Heart left ventricle (tissue), 16 donors: ENCODE results near the gene CUX1. TPM values are rescaled to one million over a fixed set of nuclear protein-coding genes. Genes with fewer than 3 reads are reported as not detected.
A peak's percentile ranks its signal among the peaks of the same experiment; 100 is the strongest.

Experiments
- ATAC-seq, 4 donors: fragments of 200-7000 bp; cut with Tn5 transposase; one replicate each; pipeline ENCODE4 v1.9.1; 2020 to 2022; ENCODE audit warnings: moderate library complexity in 4 of 4, mild to moderate bottlenecking in 3 of 4, moderate number of reproducible peaks in 1 of 4
- DNase-seq, 5 donors: peaks; one replicate each; pipeline ENCODE4 v3.0.0-alpha.2; 2020
- H3K27ac ChIP-seq, 12 donors: fragments of 200-600 bp; sonication (generic) in 4 of 12; one replicate each; pipeline versions ENCODE4 v1.5.0 to v1.8.0; 2016 to 2022; ENCODE audit warnings: mild to moderate bottlenecking in 2 of 12
- H3K27me3 ChIP-seq, 9 donors: fragments of 200-600 bp; sonication (generic) in 2 of 9; one replicate each; pipeline versions ENCODE4 v1.5.1 to v1.8.0; 2016 to 2022; ENCODE audit warnings: mild to moderate bottlenecking in 3 of 9
- H3K36me3 ChIP-seq, 9 donors: fragments of 200-600 bp; sonication (generic) in 2 of 9; one replicate each; pipeline versions ENCODE4 v1.5.0 to v1.8.0; 2018 to 2022; ENCODE audit warnings: mild to moderate bottlenecking in 2 of 9
- H3K4me1 ChIP-seq, 12 donors: fragments of 200-600 bp; sonication (generic) in 4 of 12; one replicate each; pipeline versions ENCODE4 v1.5.0 to v1.8.0; 2016 to 2022; ENCODE audit warnings: mild to moderate bottlenecking in 3 of 12
- H3K4me3 ChIP-seq, 12 donors: fragments of 200-600 bp; sonication (generic) in 4 of 12; one replicate each; pipeline versions ENCODE4 v1.5.0 to v1.8.0; 2017 to 2022; ENCODE audit warnings: mild to moderate bottlenecking in 9 of 12, moderate library complexity in 4 of 12
- H3K9me3 ChIP-seq, 12 donors: fragments of 200-600 bp; sonication (generic) in 4 of 12; one replicate each; pipeline versions ENCODE4 v1.5.0 to v1.8.0; 2016 to 2022; ENCODE audit warnings: mild to moderate bottlenecking in 1 of 12
- CTCF ChIP-seq, 12 donors: fragments of 200-600 bp; sonication (generic) in 4 of 12; IDR thresholded peaks; one replicate each; pipeline versions ENCODE4 v1.5.0 to v1.8.0; 2018 to 2022; ENCODE audit warnings: antibody characterized with exemption in 12 of 12, mild to moderate bottlenecking in 5 of 12
- POLR2A ChIP-seq, 2 donors: fragments of 450-650 bp; IDR thresholded peaks; one replicate each; pipeline ENCODE4 v1.6.1; 2017; ENCODE audit warnings: antibody characterized with exemption in 2 of 2, mild to moderate bottlenecking in 2 of 2, moderate library complexity in 2 of 2
- WGBS, 4 donors: extraction: QIAGEN DNeasy Blood & Tissue Kit in 2 of 4; methylation state at CpG; one replicate each; pipeline versions ENCODE4 v1.1.5 to v1.1.7; 2013 to 2018; 5-methylcytosine and 5-hydroxymethylcytosine counted together
- intact Hi-C, 10 donors: fragments of 100-400 bp; cut with DNase I; formaldehyde crosslinking; loops; one replicate each; pipeline versions ENCODE4 v1.11.1 to v1.14.2; 2022
- polyA plus RNA-seq, 2 donors: library from polyadenylated mRNA; stranded (reverse); fragments of 200-250 nt; gene quantifications; one replicate each; pipeline ENCODE4 v1.2.3, GENCODE V29; 2013
- total RNA-seq, 9 donors: library from RNA; depleted of rRNA in 2 of 9; stranded (reverse); fragments of >200 nt in 2 of 9; fragmentation: NEBNext Ultra II Directional in 3 of 9; extraction: Animal tissue kit (Norgen Biotek cat#: 25700) in 3 of 9; gene quantifications; one replicate each; pipeline versions ENCODE4 v1.1.0 to v1.2.4, GENCODE V29; 2016 to 2023
- donor health status: ischemic (EF 13 %, LVEDD 7.1; RV severe dilation, severe dysfunction).
- donor health status: healthy with polysubstance abuse.
- donor health status: DM: no; HTN: yes; CAD: no.
- donor health status: DM: no; HTN: no; CAD: no.
- donor health status: ischemic (EF 25% LVEDD 6.9; RV normal size, moderate dysfunction).
- donor health status: ischemic (EF 25% LVEDD 5.7; RV mildly dilated, moderate dysfunction).
- donor health status: healthy.
- donor health status: DM: yes; HTN: yes; CAD: no.
- donor health status: ischemic (EF 35%, LVEDD 5.7; RV mildly dilated, moderate dysfunction).
- donor health status: nonischemic (EF 11% LVEDD 7.7; RV severe dilation, severe dysfunction).
- donor health status: DM: yes; HTN: yes; CAD: no.
- donor health status: PGD.
- donor health status: ischemic (EF 29% LVEDD 5.4; RV normal size, mild dysfunction).
- donor health status: nonischemic (EF 23%, LVEDD 6.1; RV moderate dilation, normal function).

Gene CUX1
- total and polyA plus RNA-seq, 11 donors, result 51.9 to 173 (median 122) TPM

GRCh38 chr7:101972627-101973026 is 155.2 kb downstream of the CUX1 start:
- Histone ChIP-seq H3K27me3 (no peaks in the 10 kb centered on the region), H3K9me3 (peaks cover 0 to 2% (median 0%) of the 10 kb centered on the region in 12 donors), H3K36me3 (no peaks in the 10 kb centered on the region), H3K27ac (peak overlapping the region in 3 of 12 donors; percentile 18 to 34 (median 32)), H3K4me1 (peaks cover 0 to 19% (median 0%) of the 10 kb centered on the region in 12 donors), H3K4me3 (no peak overlapping the region)
- ATAC-seq (peak in 3 of 4 donors; percentile 36 to 56 (median 42)), DNase-seq (no peak)
- intact Hi-C loops, result no loop called here
- 62 to 80% (median 73%) methylated on average over 14 of the region's 14 CpGs for WGBS, 4 donors
- TF ChIP-seq CTCF (IDR thresholded peaks at IDR 0.05) (no peak), POLR2A (IDR thresholded peaks at IDR 0.05) (no peak)

- no peak for DNase-seq
- intact Hi-C loops, result no loop called here
- TF ChIP-seq CTCF (IDR thresholded peaks at IDR 0.05) (no peak), POLR2A (IDR thresholded peaks at IDR 0.05) (no peak)
- peaks cover 0 to 19% (median 0%) of the 10 kb centered on the region in 12 donors for H3K4me1 ChIP-seq
- peaks cover 0 to 2% (median 0%) of the 10 kb centered on the region in 12 donors for H3K9me3 ChIP-seq
- 74 to 82% (median 77%) methylated on average over 6 to 8 of the region's 8 CpGs for WGBS, 4 donors
- peak overlapping the region in 3 of 12 donors; percentile 18 to 34 (median 32) for H3K27ac ChIP-seq
- H3K27me3 ChIP-seq, result no peaks in the 10 kb centered on the region
- ATAC-seq, result peak in 2 of 4 donors; percentile 15 to 23
- no peaks in the 10 kb centered on the region for H3K36me3 ChIP-seq
- no peak overlapping the region for H3K4me3 ChIP-seq
Observed at GRCh38 chr7:101973130-101973529, 155.7 kb downstream of the CUX1 start.

DNA sequence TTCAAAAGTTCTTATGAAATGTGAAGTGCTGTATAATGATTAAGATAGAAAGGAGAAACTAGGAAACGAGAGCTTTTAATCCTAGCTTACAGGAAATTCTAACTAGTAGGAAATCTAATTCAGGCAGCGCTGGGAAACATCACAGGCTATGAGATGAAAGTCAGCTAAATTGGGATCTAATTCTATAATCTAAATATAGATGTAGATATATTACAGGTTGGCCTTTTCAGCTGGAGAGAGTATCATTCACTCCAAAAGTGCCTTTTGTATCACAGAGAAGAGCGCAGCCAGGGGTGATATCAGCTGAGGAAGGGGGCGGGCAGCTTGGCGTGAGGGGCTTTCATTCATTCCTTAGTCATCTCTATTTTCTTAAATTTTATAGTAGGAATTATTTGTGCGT is 157.0 kb downstream of the CUX1 start:
- no peaks in the 10 kb centered on the region for H3K27me3 ChIP-seq
- H3K4me3 ChIP-seq, result no peak overlapping the region
- TF ChIP-seq POLR2A (IDR thresholded peaks at IDR 0.05), result no peak
- TF ChIP-seq CTCF (IDR thresholded peaks at IDR 0.05), result no peak
- ATAC-seq (no peak), DNase-seq (no peak)
- H3K9me3 ChIP-seq, result peaks cover 0 to 2% (median 0%) of the 10 kb centered on the region in 12 donors
- peak overlapping the region in 1 of 12 donors; percentile 1 for H3K27ac ChIP-seq
- H3K36me3 ChIP-seq, result no peaks in the 10 kb centered on the region
- WGBS, 4 donors, result 65 to 78% (median 73%) methylated on average over 6 of the region's 6 CpGs
- intact Hi-C loops, result no loop called here
- H3K4me1 ChIP-seq, result peaks cover 0 to 25% (median 0%) of the 10 kb centered on the region in 12 donors

- no peaks in the 10 kb centered on the region for H3K27me3 ChIP-seq
- H3K4me1 ChIP-seq, result peaks cover 0 to 28% (median 3%) of the 10 kb centered on the region in 12 donors
- no peaks in the 10 kb centered on the region for H3K36me3 ChIP-seq
- ATAC-seq, result no peak
- WGBS, 4 donors, result 90 to 98% (median 94%) methylated on average over 7 of the region's 7 CpGs
- peaks cover 0 to 2% (median 0%) of the 10 kb centered on the region in 12 donors for H3K9me3 ChIP-seq
- H3K4me3 ChIP-seq, result no peak overlapping the region
- DNase-seq, result no peak
- intact Hi-C loops, result no loop called here
- TF ChIP-seq CTCF (IDR thresholded peaks at IDR 0.05) (no peak), POLR2A (IDR thresholded peaks at IDR 0.05) (no peak)
- no peak overlapping the region for H3K27ac ChIP-seq
Observed at GRCh38 chr7:101975046-101975445, 157.6 kb downstream of the CUX1 start.
